Activated naive CD8-positive, alpha-beta T cell treated with anti-CD3 and anti-CD28 coated beads, Interleukin-2, amount 10 ng/mL, durations not matched to agents 7 days and 5 days (primary cell): Measurements from ENCODE around the gene TGM6. TPM values are rescaled to one million over a fixed set of nuclear protein-coding genes. Genes with fewer than 3 reads are reported as not detected.
"Not testable (repeated sequence)": the region's sequence is repeated elsewhere in the genome, so short reads cannot be mapped to it uniquely, and the experiment has no call there.

Experiments
- ATAC-seq: fragments of 150-1000 bp; cut with Tn5 transposase; one replicate; pipeline ENCODE4 v1.10.0; 2021; ENCODE audit warnings: low read depth, moderate library complexity
- POLR2A ChIA-PET: fragments of 350-600 bp; sonication (Branson Sonifier 250); formaldehyde crosslinking; loops from one replicate; lab custom pipeline; 2021; ENCODE audit warnings: antibody characterized with exemption; lab: Charles Lee
- DNase-seq: peaks from one replicate; pipeline ENCODE4 v3.0.0; 2021
- H3K27ac Mint-ChIP-seq: one replicate; pipeline ENCODE4 v1.8.0; 2022; ENCODE audit warnings: mild to moderate bottlenecking, mixed read lengths
- H3K27me3 Mint-ChIP-seq: one replicate; pipeline ENCODE4 v1.8.0; 2022; ENCODE audit warnings: mild to moderate bottlenecking, moderate library complexity, mixed read lengths
- H3K36me3 Mint-ChIP-seq: one replicate; pipeline ENCODE4 v1.8.0; 2021; ENCODE audit warnings: mild to moderate bottlenecking, mixed read lengths
- H3K4me1 Mint-ChIP-seq: one replicate; pipeline ENCODE4 v1.8.0; 2021; ENCODE audit warnings: mixed read lengths
- H3K4me3 Mint-ChIP-seq: one replicate; pipeline ENCODE4 v1.8.0; 2022; ENCODE audit warnings: mild to moderate bottlenecking, moderate library complexity, mixed read lengths
- H3K9me3 Mint-ChIP-seq: one replicate; pipeline ENCODE4 v1.8.0; 2021; ENCODE audit warnings: mixed read lengths
- total RNA-seq, 2 experiments: library from RNA; stranded (reverse); gene quantifications; one replicate each; pipeline ENCODE4 v1.2.3, GENCODE V29; 2021

Gene TGM6
- total RNA-seq, 2 experiments from 2014 or later = not detected

DNA sequence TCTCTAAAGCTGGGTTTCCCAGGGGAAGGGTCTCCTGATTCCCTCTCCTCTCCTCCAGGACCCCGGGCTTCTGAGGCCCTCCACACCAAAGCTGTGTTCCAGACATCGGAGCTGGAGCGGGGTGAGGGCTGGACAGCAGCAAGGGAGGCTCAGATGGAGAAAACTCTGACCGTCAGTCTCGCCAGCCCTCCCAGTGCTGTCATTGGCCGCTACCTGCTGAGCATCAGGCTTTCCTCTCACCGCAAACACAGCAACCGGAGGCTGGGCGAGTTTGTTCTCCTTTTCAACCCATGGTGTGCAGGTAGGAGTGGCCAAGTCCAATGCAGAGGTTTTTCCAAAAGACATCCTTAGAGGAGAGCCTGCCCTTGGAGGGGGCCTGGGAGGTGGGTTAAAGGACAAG is 14.4 kb downstream of the TGM6 start:
- ATAC-seq = no peak
- no peak overlapping the region for H3K4me3 Mint-ChIP-seq
- POLR2A ChIA-PET = no interaction called here
- H3K9me3 Mint-ChIP-seq = no peaks in the 10 kb centered on the region
- no peak overlapping the region for H3K27ac Mint-ChIP-seq
- H3K4me1 Mint-ChIP-seq = no peaks in the 10 kb centered on the region
- H3K36me3 Mint-ChIP-seq = no peaks in the 10 kb centered on the region
- DNase-seq = no peak
- H3K27me3 Mint-ChIP-seq = peaks cover 6% of the 10 kb centered on the region

DNA sequence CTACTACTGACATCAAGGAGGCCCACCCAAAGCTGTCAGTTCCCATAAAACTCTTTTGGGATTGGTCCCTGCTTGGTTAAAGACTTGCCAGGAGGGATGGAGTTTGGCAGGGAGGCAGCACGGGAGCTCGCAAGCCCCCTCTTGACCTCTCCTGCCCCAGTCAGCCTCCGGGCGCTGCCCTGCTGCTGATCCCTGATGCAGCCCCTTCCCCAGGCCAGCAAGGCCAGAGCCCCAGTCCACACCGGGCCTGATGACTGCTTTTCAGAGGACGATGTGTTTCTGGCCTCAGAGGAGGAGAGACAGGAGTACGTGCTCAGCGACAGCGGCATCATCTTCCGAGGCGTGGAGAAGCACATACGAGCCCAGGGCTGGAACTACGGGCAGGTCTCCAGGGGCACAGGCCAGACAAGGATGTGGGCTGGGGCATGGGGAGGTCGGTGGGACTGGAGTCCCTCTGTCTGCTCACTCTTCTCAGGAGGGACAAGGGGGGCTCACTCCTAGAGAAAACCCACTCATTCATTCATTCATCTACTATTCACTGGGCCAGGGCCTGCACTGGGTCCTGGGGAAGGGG is 15.6 kb downstream of the TGM6 start:
- H3K9me3 Mint-ChIP-seq = no peaks in the 10 kb centered on the region
- peaks cover 1% of the 10 kb centered on the region for H3K27me3 Mint-ChIP-seq
- no peak overlapping the region for H3K4me3 Mint-ChIP-seq
- no peaks in the 10 kb centered on the region for H3K4me1 Mint-ChIP-seq
- DNase-seq (no peak), ATAC-seq (no peak)
- no peaks in the 10 kb centered on the region for H3K36me3 Mint-ChIP-seq
- H3K27ac Mint-ChIP-seq = no peak overlapping the region
- POLR2A ChIA-PET = no interaction called here

DNA sequence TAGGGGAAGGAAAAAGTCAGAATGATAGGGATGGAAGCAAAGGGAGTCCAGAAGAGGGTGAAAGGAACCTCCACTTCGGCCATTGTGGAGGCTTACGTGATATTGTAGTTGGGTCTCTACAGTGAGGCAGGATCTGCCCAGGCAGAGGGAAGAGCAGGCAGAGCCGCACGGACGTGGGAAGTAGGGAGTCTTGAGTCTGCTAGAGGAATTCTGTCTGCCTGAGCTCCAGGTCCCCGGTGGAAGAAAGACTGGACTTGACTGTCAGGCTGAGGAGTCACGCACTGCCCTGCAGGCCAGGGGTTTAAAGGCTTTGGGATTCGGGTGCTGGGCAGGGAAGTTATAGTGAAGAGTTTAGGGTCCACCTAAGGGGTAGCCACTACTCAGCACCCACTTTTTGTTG is 16.4 kb downstream of the TGM6 start:
- H3K36me3 Mint-ChIP-seq = no peaks in the 10 kb centered on the region
- H3K27me3 Mint-ChIP-seq = peaks cover 2% of the 10 kb centered on the region
- no peak for DNase-seq
- H3K9me3 Mint-ChIP-seq = no peaks in the 10 kb centered on the region
- ATAC-seq = no peak
- H3K4me3 Mint-ChIP-seq = no peak overlapping the region
- H3K27ac Mint-ChIP-seq = no peak overlapping the region
- POLR2A ChIA-PET = no interaction called here
- no peaks in the 10 kb centered on the region for H3K4me1 Mint-ChIP-seq

DNA sequence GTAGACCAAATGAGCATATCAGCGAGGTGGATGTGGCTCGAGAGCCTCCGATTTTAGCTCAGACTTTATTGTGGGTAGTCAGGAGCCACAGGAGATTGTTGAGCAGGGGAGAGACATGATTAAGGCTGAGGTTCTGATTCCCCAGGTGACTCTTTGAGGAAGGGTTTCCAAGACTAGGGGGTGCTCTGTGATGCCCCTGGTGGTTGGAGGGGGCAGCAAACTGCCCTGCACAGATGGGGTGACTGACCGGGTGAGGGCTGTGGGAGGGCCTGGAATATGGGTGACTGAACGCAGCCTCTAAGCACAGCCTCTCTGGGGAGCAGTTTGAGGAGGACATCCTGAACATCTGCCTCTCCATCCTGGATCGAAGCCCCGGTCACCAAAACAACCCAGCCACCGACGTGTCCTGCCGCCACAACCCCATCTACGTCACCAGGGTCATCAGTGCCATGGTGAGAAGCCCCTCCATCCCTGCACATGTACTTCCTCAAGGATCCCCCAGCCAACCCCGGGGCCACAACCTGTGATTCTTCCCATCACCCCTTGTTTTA is 17.0 kb downstream of the TGM6 start:
- ATAC-seq = no peak
- no peak for DNase-seq
- Mint-ChIP-seq H3K4me3 (no peak overlapping the region), H3K27ac (no peak overlapping the region), H3K9me3 (no peaks in the 10 kb centered on the region), H3K36me3 (no peaks in the 10 kb centered on the region), H3K27me3 (peaks cover 4% of the 10 kb centered on the region), H3K4me1 (no peaks in the 10 kb centered on the region)
- POLR2A ChIA-PET = no interaction called here

DNA sequence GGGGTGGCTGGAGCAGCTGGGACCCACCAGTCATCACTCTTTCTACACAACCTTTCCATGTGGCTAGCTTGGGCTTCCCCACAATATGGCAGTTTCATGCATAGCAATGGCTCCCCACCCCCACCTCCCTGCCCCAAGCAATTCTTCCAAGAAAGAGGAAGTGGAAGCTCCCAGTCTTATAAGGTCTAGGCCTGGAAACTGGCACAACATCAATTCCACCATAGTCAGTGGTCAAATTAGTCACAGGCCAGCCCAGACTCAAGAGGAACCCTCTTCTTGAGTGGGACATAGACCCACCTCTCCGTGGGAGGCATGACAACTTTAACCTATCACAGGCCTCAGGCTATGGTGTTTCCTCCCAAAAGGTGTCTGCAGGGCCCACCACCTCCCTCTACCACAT is 17.7 kb downstream of the TGM6 start:
- H3K36me3 Mint-ChIP-seq = no peaks in the 10 kb centered on the region
- no peak for ATAC-seq

DNA sequence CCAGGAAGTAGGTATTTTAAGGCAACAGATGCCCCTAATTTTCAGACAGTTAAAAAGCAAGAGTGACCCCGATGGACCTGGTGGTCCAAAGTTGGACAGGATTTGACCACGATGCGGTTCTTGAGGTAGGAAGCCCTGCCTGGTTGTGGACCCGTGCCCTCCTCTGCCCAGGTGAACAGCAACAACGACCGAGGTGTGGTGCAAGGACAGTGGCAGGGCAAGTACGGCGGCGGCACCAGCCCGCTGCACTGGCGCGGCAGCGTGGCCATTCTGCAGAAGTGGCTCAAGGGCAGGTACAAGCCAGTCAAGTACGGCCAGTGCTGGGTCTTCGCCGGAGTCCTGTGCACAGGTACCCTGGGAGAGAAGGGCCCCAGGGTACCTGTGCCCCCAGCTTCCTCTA is 18.7 kb downstream of the TGM6 start:
- Mint-ChIP-seq H3K36me3 (no peaks in the 10 kb centered on the region), H3K4me1 (no peaks in the 10 kb centered on the region), H3K9me3 (no peaks in the 10 kb centered on the region), H3K27ac (no peak overlapping the region), H3K27me3 (peaks cover 4% of the 10 kb centered on the region), H3K4me3 (no peak overlapping the region)
- POLR2A ChIA-PET = no interaction called here
- no peak for DNase-seq
- no peak for ATAC-seq

More for the DNA sequence above, 17.7 kb downstream of the TGM6 start:
- no peak overlapping the region for H3K27ac Mint-ChIP-seq
- H3K4me3 Mint-ChIP-seq = no peak overlapping the region
- no peaks in the 10 kb centered on the region for H3K9me3 Mint-ChIP-seq
- no peaks in the 10 kb centered on the region for H3K4me1 Mint-ChIP-seq
- POLR2A ChIA-PET = interaction anchor here (0.6 kb wide), 1 partner anchor 71 kb away, joined by 3 read pairs; no protein-coding TSS in a partner anchor
- no peak for DNase-seq
- peaks cover 4% of the 10 kb centered on the region for H3K27me3 Mint-ChIP-seq

DNA sequence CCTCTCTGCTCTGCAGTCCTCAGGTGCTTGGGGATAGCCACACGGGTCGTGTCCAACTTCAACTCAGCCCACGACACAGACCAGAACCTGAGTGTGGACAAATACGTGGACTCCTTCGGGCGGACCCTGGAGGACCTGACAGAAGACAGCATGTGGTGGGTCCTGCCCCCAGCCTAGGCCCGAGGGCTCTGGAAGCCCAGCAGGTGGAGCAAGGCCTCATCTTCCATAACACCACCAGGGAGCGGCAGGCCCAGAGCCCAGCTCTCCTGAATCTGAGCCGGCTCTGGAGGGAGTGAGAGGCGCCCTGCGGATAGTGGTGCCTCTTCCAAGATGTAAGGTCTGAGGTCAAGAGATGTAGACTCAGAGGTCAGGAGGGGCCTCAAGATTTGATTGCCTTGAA is 19.6 kb downstream of the TGM6 start:
- ATAC-seq = no peak
- Mint-ChIP-seq H3K27me3 (peaks cover 4% of the 10 kb centered on the region), H3K4me3 (no peak overlapping the region), H3K36me3 (no peaks in the 10 kb centered on the region), H3K9me3 (no peaks in the 10 kb centered on the region), H3K27ac (no peak overlapping the region), H3K4me1 (no peaks in the 10 kb centered on the region)
- POLR2A ChIA-PET = no interaction called here
- no peak for DNase-seq

DNA sequence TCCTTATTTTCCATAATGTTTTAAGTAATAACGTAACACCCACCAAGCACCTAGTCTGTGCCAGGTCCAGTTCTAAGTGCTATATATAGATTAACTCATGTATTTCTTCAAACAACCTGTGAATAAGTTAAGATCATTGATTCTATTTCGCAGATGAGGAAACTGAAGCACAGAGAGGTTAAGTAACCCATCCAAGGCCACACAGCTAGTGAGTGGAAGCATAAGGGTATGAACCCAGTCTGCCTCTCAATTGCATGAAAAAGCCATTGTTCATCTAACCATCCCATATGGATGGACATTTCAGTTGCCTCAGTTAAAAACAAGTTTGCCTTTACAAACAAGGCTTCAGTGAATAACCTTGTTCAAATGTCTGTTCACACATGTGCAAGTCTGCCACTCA is 20.8 kb downstream of the TGM6 start:
- Mint-ChIP-seq H3K4me1 (no peaks in the 10 kb centered on the region), H3K36me3 (no peaks in the 10 kb centered on the region), H3K4me3 (no peak overlapping the region), H3K9me3 (no peaks in the 10 kb centered on the region), H3K27ac (no peak overlapping the region), H3K27me3 (peaks cover 4% of the 10 kb centered on the region)
- ATAC-seq (no peak), DNase-seq (no peak)
- POLR2A ChIA-PET = no interaction called here

DNA sequence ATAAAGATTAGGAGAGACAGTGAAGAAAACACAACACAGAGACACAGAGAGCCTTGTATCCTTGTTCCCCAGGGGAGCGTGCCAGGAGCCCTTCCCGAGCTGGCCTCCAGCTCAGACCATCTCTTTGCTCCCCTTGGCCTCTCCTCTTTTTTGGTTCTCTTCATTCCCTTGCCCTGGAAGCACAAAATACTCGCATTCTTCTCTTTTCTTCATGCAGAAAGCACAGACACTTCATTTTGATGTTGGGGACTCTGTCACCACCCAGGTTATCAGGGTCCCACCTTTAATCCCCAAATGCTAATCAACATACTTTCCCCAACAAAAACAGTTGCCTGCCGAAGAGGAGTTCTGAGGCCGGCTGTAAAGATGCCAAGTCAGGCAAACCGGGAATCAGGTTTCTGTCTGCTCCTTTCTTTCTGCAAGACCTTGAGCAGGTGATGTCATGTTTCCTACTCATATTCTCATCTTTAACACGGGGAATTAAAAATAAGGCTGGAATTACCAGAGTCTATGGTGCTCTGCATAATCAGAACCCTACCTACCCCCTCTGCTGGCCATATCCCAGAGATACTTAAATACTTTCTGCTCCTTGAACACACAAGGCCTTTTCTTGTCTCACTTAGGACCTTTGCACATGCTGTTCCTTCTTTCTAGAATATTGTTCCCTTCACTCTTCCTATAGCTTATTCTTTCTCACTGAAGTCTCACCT is 21.7 kb downstream of the TGM6 start:
- no peaks in the 10 kb centered on the region for H3K36me3 Mint-ChIP-seq
- DNase-seq = no peak
- no peaks in the 10 kb centered on the region for H3K4me1 Mint-ChIP-seq
- no peak for ATAC-seq
- no peak overlapping the region for H3K27ac Mint-ChIP-seq
- H3K27me3 Mint-ChIP-seq = peaks cover 4% of the 10 kb centered on the region
- no peak overlapping the region for H3K4me3 Mint-ChIP-seq
- POLR2A ChIA-PET = no interaction called here
- H3K9me3 Mint-ChIP-seq = no peaks in the 10 kb centered on the region

DNA sequence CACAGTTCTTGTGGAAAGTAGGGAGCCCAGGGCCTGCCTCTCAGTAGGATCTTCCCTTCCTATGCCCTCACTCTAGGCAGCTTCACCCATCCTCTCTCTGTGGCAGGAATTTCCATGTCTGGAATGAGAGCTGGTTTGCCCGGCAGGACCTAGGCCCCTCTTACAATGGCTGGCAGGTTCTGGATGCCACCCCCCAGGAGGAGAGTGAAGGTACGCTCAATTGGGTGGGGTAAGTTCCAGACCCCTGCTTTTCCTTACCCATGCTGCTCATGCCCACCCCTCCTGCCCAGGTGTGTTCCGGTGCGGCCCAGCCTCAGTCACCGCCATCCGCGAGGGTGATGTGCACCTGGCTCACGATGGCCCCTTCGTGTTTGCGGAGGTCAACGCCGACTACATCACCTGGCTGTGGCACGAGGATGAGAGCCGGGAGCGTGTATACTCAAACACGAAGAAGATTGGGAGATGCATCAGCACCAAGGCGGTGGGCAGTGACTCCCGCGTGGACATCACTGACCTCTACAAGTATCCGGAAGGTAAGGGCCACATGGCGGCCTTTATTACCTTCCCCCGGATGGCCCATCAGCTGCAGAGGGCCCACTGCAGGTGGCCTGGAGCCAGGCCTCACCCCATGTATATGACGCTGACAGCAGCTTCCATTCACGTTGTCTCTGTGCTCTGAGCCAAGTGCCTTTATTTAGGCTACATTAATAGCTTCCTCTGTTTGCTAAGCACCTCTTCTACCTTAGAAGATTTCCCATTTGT is 22.8 kb downstream of the TGM6 start:
- H3K36me3 Mint-ChIP-seq = no peaks in the 10 kb centered on the region
- ATAC-seq (no peak), DNase-seq (no peak)
- H3K4me1 Mint-ChIP-seq = no peaks in the 10 kb centered on the region
- H3K9me3 Mint-ChIP-seq = no peaks in the 10 kb centered on the region
- peaks cover 4% of the 10 kb centered on the region for H3K27me3 Mint-ChIP-seq
- no peak overlapping the region for H3K27ac Mint-ChIP-seq
- POLR2A ChIA-PET = no interaction called here
- H3K4me3 Mint-ChIP-seq = no peak overlapping the region

DNA sequence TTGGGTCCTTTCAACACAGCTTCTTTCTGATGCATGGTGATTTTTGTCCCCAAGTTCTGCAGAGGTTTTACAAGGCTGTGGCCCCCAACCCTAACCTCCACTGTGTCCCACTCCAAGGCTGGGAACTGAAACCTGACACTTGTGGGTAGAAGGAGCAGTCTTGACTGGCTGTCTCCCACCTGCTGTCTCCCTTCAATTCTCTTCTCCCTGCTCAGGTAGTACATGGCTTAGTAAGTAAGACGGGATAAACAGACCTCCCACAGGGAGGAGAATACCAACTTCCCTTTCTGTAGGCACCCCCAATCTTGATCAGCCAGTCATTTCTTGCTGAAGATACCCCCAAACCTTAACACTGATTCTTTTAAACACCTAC is 25.0 kb downstream of the TGM6 start:
- Mint-ChIP-seq H3K4me1 (no peaks in the 10 kb centered on the region), H3K27me3 (peaks cover 19% of the 10 kb centered on the region), H3K36me3 (no peaks in the 10 kb centered on the region), H3K9me3 (no peaks in the 10 kb centered on the region), H3K4me3 (no peak overlapping the region), H3K27ac (no peak overlapping the region)
- DNase-seq (no peak), ATAC-seq (no peak)
- POLR2A ChIA-PET = interaction anchor here (0.8 kb wide), 1 partner anchor 26 kb away, joined by 3 read pairs; no protein-coding TSS in a partner anchor

DNA sequence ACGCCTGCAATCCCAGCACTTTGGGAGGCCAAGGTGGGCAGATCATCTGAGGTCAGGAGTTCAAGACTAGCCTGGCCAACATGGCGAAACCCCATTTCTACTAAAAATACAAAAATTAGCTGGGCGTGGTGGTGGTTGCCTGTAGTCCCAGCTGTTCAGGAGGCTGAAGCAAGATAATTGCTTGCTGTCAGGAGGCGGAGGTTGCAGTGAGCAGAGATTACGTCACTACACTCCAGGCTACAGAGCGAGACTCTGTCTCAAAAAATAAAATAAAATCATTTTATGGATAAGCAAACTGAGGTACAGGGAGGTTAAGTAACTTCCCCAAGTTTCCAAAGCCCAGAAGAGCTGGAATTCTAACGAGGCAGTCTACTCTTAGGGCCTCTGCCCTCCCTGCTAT is 26.7 kb downstream of the TGM6 start:
- ATAC-seq, H3K4me1 Mint-ChIP-seq, H3K36me3 Mint-ChIP-seq, POLR2A ChIA-PET, H3K4me3 Mint-ChIP-seq, H3K27ac Mint-ChIP-seq, DNase-seq, H3K9me3 Mint-ChIP-seq: not testable (repeated sequence)
- peaks cover 31% of the 10 kb centered on the region for H3K27me3 Mint-ChIP-seq

DNA sequence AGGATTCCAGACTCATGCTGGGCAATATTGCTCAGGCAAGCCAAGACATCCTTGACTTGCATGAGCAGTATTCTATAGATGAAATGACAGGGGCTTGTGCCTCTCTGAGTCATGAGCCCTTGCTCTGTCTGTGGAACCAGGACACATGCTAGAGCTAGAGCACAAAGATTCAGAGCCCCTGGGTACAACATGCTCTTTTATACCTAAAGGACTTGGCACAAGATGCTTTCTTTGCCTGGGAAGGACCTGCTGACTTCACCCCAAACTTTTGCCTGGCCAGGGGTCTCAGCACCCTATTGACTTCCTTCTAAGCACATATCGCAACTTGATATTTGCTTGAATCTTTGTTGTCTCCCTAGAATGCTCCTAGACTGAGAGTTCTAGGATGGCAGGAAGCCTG is 27.4 kb downstream of the TGM6 start:
- Mint-ChIP-seq H3K27ac (no peak overlapping the region), H3K36me3 (no peaks in the 10 kb centered on the region), H3K4me1 (no peaks in the 10 kb centered on the region), H3K9me3 (no peaks in the 10 kb centered on the region), H3K4me3 (no peak overlapping the region), H3K27me3 (peaks cover 34% of the 10 kb centered on the region)
- ATAC-seq (no peak), DNase-seq (no peak)
- POLR2A ChIA-PET = no interaction called here
